GM12878 (cell line): ENCODE data around the gene RXYLT1. TPM values are rescaled to one million over a fixed set of nuclear protein-coding genes. Genes with fewer than 3 reads are reported as not detected.
A peak's percentile ranks its signal among the peaks of the same experiment; 100 is the strongest.

Experiments used
- ATAC-seq: fragments of 200-7000 bp; cut with Tn5 transposase; 3 replicates; pipeline ENCODE4 v1.9.1; 2020; ENCODE audit warnings: mild to moderate bottlenecking, moderate library complexity
- BruUV-seq: library from RNA; stranded (reverse); fragments of 400-500 nt; replicated peaks from 2 replicates; lab custom pipeline; 2021; lab: Mats Ljungman, UMichigan
- CTCF ChIA-PET: fragments of 300-600 bp; sonication (Branson Sonifier 250); formaldehyde crosslinking; extraction: SDS; loops from one replicate; lab custom pipeline; 2021; ENCODE audit warnings: inconsistent platforms; lab: Yijun Ruan, JAX
- POLR2A ChIA-PET: fragments of 350-600 bp; formaldehyde crosslinking; extraction: SDS; loops from one replicate; lab custom pipeline; 2021; ENCODE audit warnings: inconsistent platforms; lab: Charles Lee
- RAD21 ChIA-PET: fragments of 300-600 bp; sonication (Branson Sonifier 250); formaldehyde crosslinking; loops from one replicate; lab custom pipeline; 2023; ENCODE audit warnings: antibody characterized with exemption; ENCODE audit not compliant: unreplicated experiment; lab: Charles Lee
- SMC1A ChIA-PET: fragments of 300-600 bp; sonication (Branson Sonifier 250); formaldehyde crosslinking; loops from one replicate; lab custom pipeline; 2023; ENCODE audit not compliant: unreplicated experiment, uncharacterized antibody; lab: Charles Lee
- DNase-seq: peaks from one replicate; pipeline ENCODE4 v3.0.0-alpha.2; 2011; ENCODE audit warnings: low read depth, low spot score
- FAIRE-seq: peaks from 3 replicates; lab custom pipeline; 2011; peaks lifted over from hg19 to GRCh38; lab: Jason Lieb, UNC
- H2AFZ ChIP-seq: 2 replicates; pipeline ENCODE4 v1.6.0; 2011; ENCODE audit warnings: low read depth, low read length, control low read depth; ENCODE audit not compliant: control insufficient read depth
- H3K27ac ChIP-seq: 2 replicates; pipeline ENCODE4 v1.5.1; 2011; ENCODE audit warnings: control low read depth; ENCODE audit not compliant: control insufficient read depth, insufficient read depth
- H3K27me3 ChIP-seq, 2 experiments: replicated peaks in 1 of 2; 2 replicates each; pipeline versions ENCODE4 v1.6.0 to v1.6.1; 2011; ENCODE audit warnings: low read length in 1 of 2; ENCODE audit not compliant: control insufficient read depth in 2 of 2, insufficient read depth in 2 of 2
- H3K36me3 ChIP-seq, 2 experiments: 2 replicates each; pipeline ENCODE4 v1.5.1; 2011; ENCODE audit warnings: low read length in 1 of 2; ENCODE audit not compliant: control insufficient read depth in 2 of 2, insufficient read depth in 2 of 2
- H3K4me1 ChIP-seq: 2 replicates; pipeline ENCODE4 v1.6.1; 2011; ENCODE audit warnings: mild to moderate bottlenecking, low read length, moderate library complexity, mixed read lengths; ENCODE audit not compliant: control insufficient read depth, insufficient read depth
- H3K4me2 ChIP-seq: 2 replicates; pipeline ENCODE4 v1.6.0; 2011; ENCODE audit warnings: control low read depth; ENCODE audit not compliant: control insufficient read depth, insufficient read depth
- H3K4me3 ChIP-seq: fragments of 200-600 bp; sonication (generic); 2 replicates; pipeline ENCODE4 v1.5.1; 2016
- H3K79me2 ChIP-seq: 2 replicates; pipeline ENCODE4 v1.6.0; 2011; ENCODE audit warnings: low read length; ENCODE audit not compliant: control insufficient read depth, insufficient read depth
- H3K9ac ChIP-seq: 2 replicates; pipeline ENCODE4 v1.8.0; 2011; ENCODE audit warnings: low read length, control low read depth, mixed read lengths; ENCODE audit not compliant: control insufficient read depth, insufficient read depth
- H3K9me3 ChIP-seq: replicated peaks from 3 replicates; pipeline ENCODE4 v1.5.1; 2011; ENCODE audit warnings: mild to moderate bottlenecking, low read length; ENCODE audit not compliant: control insufficient read depth, insufficient read depth
- H4K20me1 ChIP-seq: 2 replicates; pipeline ENCODE4 v1.6.0; 2011; ENCODE audit not compliant: control insufficient read depth, insufficient read depth
- ASH2L ChIP-seq: fragments of 300-600, 200-600 bp; sonication (generic); IDR thresholded peaks from 2 replicates; pipeline ENCODE4 v1.6.1; 2017; ENCODE audit warnings: low read depth, mild to moderate bottlenecking, borderline replicate concordance
- ATF2 ChIP-seq: IDR thresholded peaks from 2 replicates; pipeline ENCODE4 v1.6.1; 2012; ENCODE audit warnings: low read length, inconsistent platforms
- BHLHE40 ChIP-seq, 2 experiments: fragments of 450-650 bp in 1 of 2; IDR thresholded peaks; 2 replicates each; pipeline ENCODE4 v1.6.1; 2011 to 2017; ENCODE audit warnings: low read depth in 2 of 2, borderline replicate concordance in 1 of 2, improper control_type of control experiment in 1 of 2, low read length in 1 of 2, mild to moderate bottlenecking in 1 of 2
- CUX1 ChIP-seq: IDR thresholded peaks from 2 replicates; pipeline ENCODE4 v1.6.1; 2012; ENCODE audit warnings: improper control_type of control experiment, low read depth, low read length; ENCODE audit not compliant: insufficient replicate concordance
- ETV6 ChIP-seq, 2 experiments: fragments of 450-650 bp in 1 of 2; IDR thresholded peaks in 1 of 2; conservative IDR thresholded peaks in 1 of 2; 2 replicates each; pipeline ENCODE4 v1.6.1; 2014; ENCODE audit warnings: antibody characterized with exemption in 1 of 2, borderline replicate concordance in 1 of 2, low read depth in 1 of 2, mild to moderate bottlenecking in 1 of 2, moderate library complexity in 1 of 2
- IKZF2 ChIP-seq, 2 experiments: fragments of 450-650 bp; IDR thresholded peaks; 2 replicates each; pipeline ENCODE4 v1.6.1; 2017; ENCODE audit warnings: mild to moderate bottlenecking in 2 of 2, moderate library complexity in 2 of 2
- JUND ChIP-seq: IDR thresholded peaks from 2 replicates; pipeline ENCODE4 v1.6.1; 2012; ENCODE audit warnings: low read depth, mild to moderate bottlenecking, low read length, improper control_type of control experiment, moderate library complexity
- SIN3A ChIP-seq: IDR thresholded peaks from 2 replicates; pipeline ENCODE4 v1.6.1; 2012; ENCODE audit warnings: low read depth, low read length, improper control_type of control experiment
- SUZ12 ChIP-seq: fragments of 200-600 bp; sonication (generic); IDR thresholded peaks from one replicate; pipeline ENCODE4 v1.6.1; 2018; ENCODE audit warnings: antibody characterized with exemption, mild to moderate bottlenecking; ENCODE audit not compliant: unreplicated experiment
- TCF7 ChIP-seq: IDR thresholded peaks from 2 replicates; pipeline ENCODE4 v1.6.1; 2014; ENCODE audit warnings: antibody characterized with exemption, borderline replicate concordance
- ZBTB11 ChIP-seq: fragments of 450-650 bp; formaldehyde crosslinking; IDR thresholded peaks from 2 replicates; pipeline ENCODE4 v1.5.0; 2022; ENCODE audit warnings: mild to moderate bottlenecking, missing genetic modification characterization
- ZNF24 ChIP-seq: fragments of 450-650 bp; IDR thresholded peaks from 2 replicates; pipeline ENCODE4 v1.6.1; 2017; ENCODE audit warnings: antibody characterized with exemption, mild to moderate bottlenecking
- WGBS: methylation state at CpG from one replicate; pipeline ENCODE4 v1.1.6; 2016; ENCODE audit warnings: low lambda C conversion rate; ENCODE audit not compliant: insufficient replicate concordance, insufficient coverage; ENCODE audit errors: missing lambda C conversion rate; 5-methylcytosine and 5-hydroxymethylcytosine counted together
- in situ Hi-C: fragments of 300-500 bp; cut with MboI; formaldehyde crosslinking; loops from 9 replicates; pipeline ENCODE4 v1.14.3; 2018; ENCODE audit warnings: mixed read lengths
- intact Hi-C: fragments of 100-400 bp; cut with micrococcal nuclease; formaldehyde crosslinking; loops from one replicate; pipeline ENCODE4 v1.14.2; 2022; ENCODE audit not compliant: unreplicated experiment
- polyA plus RNA-seq, 11 experiments: library from polyadenylated mRNA; depleted of rRNA in 4 of 11; unstranded in 6 of 11; stranded (reverse) in 5 of 11; fragments of >200 nt; fragmentation: Nextera tagmentation in 4 of 11; fragmentation: Illumina TruSeq in 1 of 11; extraction: Ambion mirVana in 4 of 11; extraction: Trizol in 1 of 11; gene quantifications; 1 replicate in 1 of 11; 2 replicates in 10 of 11; pipeline versions ENCODE4 v1.2.1 to v1.2.3, GENCODE V29; 2011 to 2016; ENCODE audit warnings: inconsistent platforms in 2 of 11, missing spikeins in 2 of 11, low read depth in 1 of 11
- total RNA-seq, 4 experiments: library from RNA; depleted of rRNA in 3 of 4; stranded (reverse); fragments of >200 nt in 3 of 4; fragmentation: Illumina TruSeq in 1 of 4; extraction: Trizol in 1 of 4; gene quantifications; 2 replicates each; pipeline versions ENCODE4 v1.2.1 to v1.2.3, GENCODE V29; 2013 to 2021

RXYLT1 gene
- total and polyA plus RNA-seq, 10 of the 15 experiments (the other 5 are each of a cell fraction or from before 2014, with no cell fraction given): 10.4 to 33.8 (median 21.5) TPM

GRCh38 chr12:63846238-63846967, 66.7 kb downstream of the RXYLT1 start:
- H3K27ac ChIP-seq: no peak overlapping the region
- no peak for ATAC-seq
- ChIA-PET RAD21 (no interaction called here), SMC1A (interaction anchor here (0.8 kb wide), 1 partner anchor 9 kb away, joined by 3 read pairs; no protein-coding TSS in a partner anchor), POLR2A (no interaction called here), CTCF (interaction anchor here (1.0 kb wide), 1 partner anchor 42 kb away, joined by 3 read pairs; no protein-coding TSS in a partner anchor)
- TSS peak; percentile 61 for BruUV-seq
- H3K4me3 ChIP-seq: no peak overlapping the region
- H3K4me2 ChIP-seq: no peak overlapping the region
- in situ Hi-C loops: loop anchor here (25.0 kb wide), 1 partner anchor 541 kb away; the partner anchor contains the start of gene C12orf56
- H3K4me1 ChIP-seq: peaks cover 5% of the 10 kb centered on the region; the same call in 1 of the 2 replicates
- FAIRE-seq: no peak
- peaks cover 2 to 6% of the 10 kb centered on the region in 2 experiments; a peak in 3 of 4 replicates for H3K27me3 ChIP-seq
- H3K36me3 ChIP-seq: no peaks in the 10 kb centered on the region
- no peaks in the 10 kb centered on the region for H4K20me1 ChIP-seq
- no peak overlapping the region for H2AFZ ChIP-seq
- H3K9me3 ChIP-seq: no peaks in the 10 kb centered on the region
- intact Hi-C loops: loop anchor here (10.0 kb wide), 2 partner anchors 168 to 248 kb away; no protein-coding TSS in a partner anchor
- no peaks in the 10 kb centered on the region for H3K79me2 ChIP-seq
- DNase-seq: no peak
- TF ChIP-seq CUX1: no peak
- no peak for TF ChIP-seq ASH2L
- TF ChIP-seq TCF7: no peak
- no peak for TF ChIP-seq IKZF2 (IDR thresholded peaks at IDR 0.05)
- TF ChIP-seq SIN3A: no peak
- no peak for TF ChIP-seq JUND
- no peak for TF ChIP-seq ZNF24
- no peak for TF ChIP-seq ETV6 (conservative IDR thresholded peaks at IDR 0.05 in 1 of 2, IDR thresholded peaks at IDR 0.05 in 1 of 2; ENCODE audit: borderline replicate concordance in 1 of 2, low read depth in 1 of 2)
- TF ChIP-seq BHLHE40 (IDR thresholded peaks at IDR 0.05; ENCODE audit: borderline replicate concordance in 1 of 2, low read depth in 2 of 2, low read length in 1 of 2): no peak
- TF ChIP-seq SUZ12: no peak
- no peak for TF ChIP-seq ZBTB11 (CRISPR knock-in tag)
- TF ChIP-seq ATF2: no peak
- WGBS: 49% methylated on average over 6 of the region's 6 CpGs
- H3K9ac ChIP-seq: no peak overlapping the region
